Liver (tissue), 9 donors: ENCODE data around the gene DYSF. TPM values are rescaled to one million over a fixed set of nuclear protein-coding genes. Genes with fewer than 3 reads are reported as not detected.

Experiments
- DNase-seq: peaks from one replicate; pipeline ENCODE4 v3.0.0-alpha.2; 2017; ENCODE audit warnings: low spot score
- H3K27ac ChIP-seq, 2 donors: one replicate each; pipeline ENCODE4 v1.7.0; 2013; ENCODE audit warnings: inconsistent platforms in 2 of 2, low read length in 2 of 2, control low read depth in 1 of 2, low read depth in 1 of 2, mild to moderate bottlenecking in 1 of 2
- H3K27me3 ChIP-seq, 4 donors: one replicate each; pipeline versions ENCODE4 v1.6.1 to v1.7.0; 2013; ENCODE audit warnings: low read length in 3 of 4, inconsistent platforms in 1 of 4, mild to moderate bottlenecking in 1 of 4, moderate library complexity in 1 of 4; ENCODE audit not compliant: control insufficient read depth in 4 of 4, insufficient read depth in 4 of 4
- H3K36me3 ChIP-seq, 4 donors: one replicate each; pipeline versions ENCODE4 v1.6.1 to v1.7.0; 2013; ENCODE audit warnings: low read length in 3 of 4, mild to moderate bottlenecking in 3 of 4, low read depth in 1 of 4, moderate library complexity in 1 of 4; ENCODE audit not compliant: control insufficient read depth in 4 of 4, insufficient read depth in 3 of 4
- H3K4me1 ChIP-seq, 4 donors: one replicate each; pipeline versions ENCODE4 v1.6.1 to v1.7.0; 2013; ENCODE audit warnings: low read length in 3 of 4, mild to moderate bottlenecking in 3 of 4, moderate library complexity in 1 of 4; ENCODE audit not compliant: control insufficient read depth in 4 of 4, insufficient read depth in 4 of 4
- H3K4me3 ChIP-seq, 3 donors: one replicate each; pipeline versions ENCODE4 v1.6.1 to v1.7.0; 2013; ENCODE audit warnings: low read length in 3 of 3, control low read depth in 1 of 3, low read depth in 1 of 3, mild to moderate bottlenecking in 1 of 3
- H3K9ac ChIP-seq, 2 donors: one replicate each; pipeline ENCODE4 v1.7.0; 2013; ENCODE audit warnings: low read length in 2 of 2, mild to moderate bottlenecking in 2 of 2, moderate library complexity in 2 of 2, control low read depth in 1 of 2, low read depth in 1 of 2
- H3K9me3 ChIP-seq, 4 donors: one replicate each; pipeline versions ENCODE4 v1.6.1 to v1.7.0; 2013; ENCODE audit warnings: low read length in 3 of 4; ENCODE audit not compliant: control insufficient read depth in 4 of 4
- EGR1 ChIP-seq, 2 donors: IDR thresholded peaks; 2 replicates each; pipeline ENCODE4 v1.6.1; 2016 to 2018; ENCODE audit warnings: antibody characterized with exemption in 2 of 2, low read depth in 2 of 2
- FOXA1 ChIP-seq: IDR thresholded peaks from 2 replicates; pipeline ENCODE4 v1.6.1; 2016; ENCODE audit warnings: antibody characterized with exemption
- FOXA2 ChIP-seq: IDR thresholded peaks from 2 replicates; pipeline ENCODE4 v1.6.1; 2016; ENCODE audit warnings: antibody characterized with exemption
- GABPA ChIP-seq, 2 donors: IDR thresholded peaks in 1 of 2; conservative IDR thresholded peaks in 1 of 2; 2 replicates each; pipeline ENCODE4 v1.6.1; 2016; ENCODE audit warnings: antibody characterized with exemption in 2 of 2, mild to moderate bottlenecking in 1 of 2, moderate library complexity in 1 of 2
- HNF4A ChIP-seq, 2 donors: conservative IDR thresholded peaks; 2 replicates each; pipeline ENCODE4 v1.6.1; 2016; ENCODE audit warnings: antibody characterized with exemption in 2 of 2, mild to moderate bottlenecking in 2 of 2
- HNF4G ChIP-seq: IDR thresholded peaks from 2 replicates; pipeline ENCODE4 v1.6.1; 2016; ENCODE audit warnings: antibody characterized with exemption
- JUND ChIP-seq, 2 donors: IDR thresholded peaks; 2 replicates each; pipeline ENCODE4 v1.6.1; 2016; ENCODE audit warnings: antibody characterized with exemption in 2 of 2
- NR2F2 ChIP-seq: IDR thresholded peaks from 2 replicates; pipeline ENCODE4 v1.6.1; 2016; ENCODE audit warnings: antibody characterized with exemption
- RXRA ChIP-seq, 2 donors: IDR thresholded peaks; 2 replicates each; pipeline ENCODE4 v1.6.1; 2017 to 2018; ENCODE audit warnings: antibody characterized with exemption in 2 of 2, mild to moderate bottlenecking in 1 of 2
- SP1 ChIP-seq: IDR thresholded peaks from 2 replicates; pipeline ENCODE4 v1.6.1; 2018; ENCODE audit warnings: antibody characterized with exemption, mild to moderate bottlenecking
- TAF1 ChIP-seq: conservative IDR thresholded peaks from 2 replicates; pipeline ENCODE4 v1.6.1; 2016; ENCODE audit warnings: antibody characterized with exemption, mild to moderate bottlenecking
- YY1 ChIP-seq: IDR thresholded peaks from 2 replicates; pipeline ENCODE4 v1.6.1; 2016; ENCODE audit warnings: antibody characterized with exemption, mild to moderate bottlenecking
- WGBS: extraction: QIAGEN DNeasy Blood & Tissue Kit; methylation state at CpG from one replicate; pipeline ENCODE4 v1.1.7; 2013; 5-methylcytosine and 5-hydroxymethylcytosine counted together
- polyA plus RNA-seq, 2 donors: library from polyadenylated mRNA; stranded (reverse) in 1 of 2; unstranded in 1 of 2; fragments of 200-250 nt in 1 of 2; fragments of >200 nt in 1 of 2; fragmentation: Nextera tagmentation in 1 of 2; extraction: Ambion mirVana in 1 of 2; gene quantifications; one replicate each; pipeline versions ENCODE4 v1.2.1 to v1.2.3, GENCODE V29; 2013 to 2015
- total RNA-seq, 2 donors: library from RNA; depleted of rRNA; stranded (reverse); fragments of >200 nt; gene quantifications; one replicate each; pipeline ENCODE4 v1.2.3, GENCODE V29; 2014
- TF ChIP-seq, protein P1 (sequence below): IDR thresholded peaks from 2 replicates; pipeline ENCODE4 v1.6.1; 2016; ENCODE audit warnings: antibody characterized with exemption
- TF ChIP-seq, protein P2 (sequence below): IDR thresholded peaks from 2 replicates; pipeline ENCODE4 v1.6.1; 2016; ENCODE audit warnings: antibody characterized with exemption
- TF ChIP-seq, protein P3 (sequence below): fragments of 150-350 bp; IDR thresholded peaks from 2 replicates; pipeline ENCODE4 v1.5.1; 2017; ENCODE audit warnings: improper control_type of control experiment, low read depth, low read length; ENCODE audit not compliant: missing input control
- TF ChIP-seq, protein P4 (sequence below): IDR thresholded peaks from 2 replicates; pipeline ENCODE4 v1.6.1; 2016; ENCODE audit warnings: antibody characterized with exemption, mild to moderate bottlenecking
- donor health status: healthy.
- donor health status: healthy.
- donor health status: healthy.
- donor health status: healthy.
- donor health status: healthy.

Gene DYSF
- total and polyA plus RNA-seq, 4 donors, result 8.5 to 20.8 (median 13.6) TPM

DNA sequence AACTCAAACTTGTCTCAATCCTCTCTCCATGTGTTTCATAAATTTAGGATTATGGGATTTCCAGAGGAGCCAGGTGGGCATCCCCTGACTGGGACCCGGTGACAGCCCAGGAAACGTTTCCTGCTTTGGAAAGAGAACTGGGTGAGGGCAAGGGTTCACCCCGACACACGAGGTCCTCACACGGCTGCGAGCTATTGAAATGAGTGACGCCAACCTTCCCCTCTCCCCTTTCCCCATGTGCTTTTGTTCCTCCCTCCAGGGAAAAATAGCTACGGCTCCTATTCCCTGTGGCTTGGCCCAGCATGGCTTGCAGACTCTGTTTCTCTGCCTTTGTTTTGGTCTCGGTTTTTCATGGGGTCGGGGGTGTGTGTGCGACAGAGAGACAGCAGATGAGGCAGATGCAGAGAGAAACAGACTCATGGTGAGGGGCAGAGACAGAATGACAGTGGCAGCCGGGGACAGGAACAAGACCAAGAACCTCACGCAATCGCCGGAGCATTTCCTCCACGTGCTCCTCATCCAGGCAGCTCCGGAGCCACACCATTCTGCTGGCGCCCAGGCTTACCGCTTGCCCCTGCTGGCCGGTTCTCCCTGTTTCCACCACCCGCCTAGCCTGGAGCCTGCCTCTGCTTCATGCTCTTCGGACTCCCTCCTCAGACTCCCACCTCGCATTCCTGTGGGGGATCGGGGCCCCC is 238.5 kb downstream of the DYSF start:
- H3K36me3 ChIP-seq, result peaks cover 0 to 12% (median 9%) of the 10 kb centered on the region in 4 donors

DNA sequence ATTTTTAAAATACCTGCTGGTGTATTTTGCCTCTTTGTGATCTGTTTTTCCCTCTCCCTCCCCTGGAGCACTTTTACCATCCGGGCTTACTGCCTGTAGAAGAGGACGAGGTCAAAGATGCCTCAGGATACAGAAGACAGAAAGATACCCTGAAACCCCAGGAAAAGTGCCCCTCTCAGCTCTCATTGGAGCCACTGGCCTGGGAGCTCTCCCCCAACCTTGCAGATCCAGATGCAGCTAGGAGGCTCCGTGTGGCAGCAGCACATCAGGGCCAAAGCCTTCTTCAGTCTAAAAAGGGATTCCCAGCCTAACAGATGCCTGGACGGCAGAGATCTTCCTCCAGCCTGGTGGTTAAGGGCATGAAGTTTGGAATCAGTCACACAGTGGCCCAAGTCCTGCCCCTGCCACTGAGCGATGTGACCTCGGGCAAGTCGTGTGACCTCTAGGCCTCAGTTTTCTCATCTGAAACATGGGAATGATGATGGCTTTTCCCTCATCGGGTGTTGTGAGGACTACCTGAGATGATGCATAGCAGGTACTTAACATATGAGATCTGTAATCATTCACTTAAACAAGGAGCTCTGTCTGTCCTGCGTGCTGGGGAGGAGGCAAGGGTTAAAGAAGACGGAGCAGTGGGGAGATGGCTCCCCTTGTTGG is 239.4 kb downstream of the DYSF start:
- H3K4me3 ChIP-seq, result no peak overlapping the region
- H3K9ac ChIP-seq, result no peak overlapping the region
- no peak for TF ChIP-seq EGR1 (IDR thresholded peaks at IDR 0.05; ENCODE audit: low read depth in 2 of 2)
- TF ChIP-seq SP1, result no peak
- TF ChIP-seq FOXA1, result no peak
- no peak for TF ChIP-seq RXRA (IDR thresholded peaks at IDR 0.05)
- TF ChIP-seq, protein P1, sequence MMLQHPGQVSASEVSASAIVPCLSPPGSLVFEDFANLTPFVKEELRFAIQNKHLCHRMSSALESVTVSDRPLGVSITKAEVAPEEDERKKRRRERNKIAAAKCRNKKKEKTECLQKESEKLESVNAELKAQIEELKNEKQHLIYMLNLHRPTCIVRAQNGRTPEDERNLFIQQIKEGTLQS, result no peak
- no peak for TF ChIP-seq GABPA (IDR thresholded peaks at IDR 0.05 in 1 of 2, conservative IDR thresholded peaks at IDR 0.05 in 1 of 2)
- no peak for TF ChIP-seq YY1
- no peak for TF ChIP-seq TAF1
- no peak for TF ChIP-seq JUND (IDR thresholded peaks at IDR 0.05)
- H3K36me3 ChIP-seq, result peaks cover 0 to 8% (median 6%) of the 10 kb centered on the region in 4 donors
- no peak for DNase-seq
- no peaks in the 10 kb centered on the region for H3K9me3 ChIP-seq
- no peaks in the 10 kb centered on the region for H3K4me1 ChIP-seq
- H3K27ac ChIP-seq, result no peak overlapping the region
- 83% methylated on average over 10 of the region's 10 CpGs for WGBS
- H3K27me3 ChIP-seq, result no peaks in the 10 kb centered on the region

More for the DNA sequence above, 238.5 kb downstream of the DYSF start:
- Histone ChIP-seq H3K9ac (no peak overlapping the region), H3K4me3 (no peak overlapping the region), H3K9me3 (no peaks in the 10 kb centered on the region), H3K4me1 (no peaks in the 10 kb centered on the region), H3K27me3 (no peaks in the 10 kb centered on the region), H3K27ac (no peak overlapping the region)
- WGBS, result 57% methylated on average over 24 of the region's 24 CpGs
- no peak for DNase-seq
- no peak for TF ChIP-seq NR2F2
- TF ChIP-seq, protein P2, sequence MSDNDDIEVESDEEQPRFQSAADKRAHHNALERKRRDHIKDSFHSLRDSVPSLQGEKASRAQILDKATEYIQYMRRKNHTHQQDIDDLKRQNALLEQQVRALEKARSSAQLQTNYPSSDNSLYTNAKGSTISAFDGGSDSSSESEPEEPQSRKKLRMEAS, result no peak
- no peak for TF ChIP-seq JUND (IDR thresholded peaks at IDR 0.05)
- TF ChIP-seq SP1, result no peak
- no peak for TF ChIP-seq EGR1 (IDR thresholded peaks at IDR 0.05; ENCODE audit: low read depth in 2 of 2)
- TF ChIP-seq, protein P1, result no peak
- TF ChIP-seq FOXA2, result no peak
- no peak for TF ChIP-seq RXRA (IDR thresholded peaks at IDR 0.05)
- TF ChIP-seq HNF4G, result no peak
- TF ChIP-seq, protein P3, sequence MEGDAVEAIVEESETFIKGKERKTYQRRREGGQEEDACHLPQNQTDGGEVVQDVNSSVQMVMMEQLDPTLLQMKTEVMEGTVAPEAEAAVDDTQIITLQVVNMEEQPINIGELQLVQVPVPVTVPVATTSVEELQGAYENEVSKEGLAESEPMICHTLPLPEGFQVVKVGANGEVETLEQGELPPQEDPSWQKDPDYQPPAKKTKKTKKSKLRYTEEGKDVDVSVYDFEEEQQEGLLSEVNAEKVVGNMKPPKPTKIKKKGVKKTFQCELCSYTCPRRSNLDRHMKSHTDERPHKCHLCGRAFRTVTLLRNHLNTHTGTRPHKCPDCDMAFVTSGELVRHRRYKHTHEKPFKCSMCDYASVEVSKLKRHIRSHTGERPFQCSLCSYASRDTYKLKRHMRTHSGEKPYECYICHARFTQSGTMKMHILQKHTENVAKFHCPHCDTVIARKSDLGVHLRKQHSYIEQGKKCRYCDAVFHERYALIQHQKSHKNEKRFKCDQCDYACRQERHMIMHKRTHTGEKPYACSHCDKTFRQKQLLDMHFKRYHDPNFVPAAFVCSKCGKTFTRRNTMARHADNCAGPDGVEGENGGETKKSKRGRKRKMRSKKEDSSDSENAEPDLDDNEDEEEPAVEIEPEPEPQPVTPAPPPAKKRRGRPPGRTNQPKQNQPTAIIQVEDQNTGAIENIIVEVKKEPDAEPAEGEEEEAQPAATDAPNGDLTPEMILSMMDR, result no peak
- TF ChIP-seq GABPA (IDR thresholded peaks at IDR 0.05 in 1 of 2, conservative IDR thresholded peaks at IDR 0.05 in 1 of 2), result no peak
- TF ChIP-seq YY1, result no peak
- no peak for TF ChIP-seq HNF4A (conservative IDR thresholded peaks at IDR 0.05)
- TF ChIP-seq, protein P4, sequence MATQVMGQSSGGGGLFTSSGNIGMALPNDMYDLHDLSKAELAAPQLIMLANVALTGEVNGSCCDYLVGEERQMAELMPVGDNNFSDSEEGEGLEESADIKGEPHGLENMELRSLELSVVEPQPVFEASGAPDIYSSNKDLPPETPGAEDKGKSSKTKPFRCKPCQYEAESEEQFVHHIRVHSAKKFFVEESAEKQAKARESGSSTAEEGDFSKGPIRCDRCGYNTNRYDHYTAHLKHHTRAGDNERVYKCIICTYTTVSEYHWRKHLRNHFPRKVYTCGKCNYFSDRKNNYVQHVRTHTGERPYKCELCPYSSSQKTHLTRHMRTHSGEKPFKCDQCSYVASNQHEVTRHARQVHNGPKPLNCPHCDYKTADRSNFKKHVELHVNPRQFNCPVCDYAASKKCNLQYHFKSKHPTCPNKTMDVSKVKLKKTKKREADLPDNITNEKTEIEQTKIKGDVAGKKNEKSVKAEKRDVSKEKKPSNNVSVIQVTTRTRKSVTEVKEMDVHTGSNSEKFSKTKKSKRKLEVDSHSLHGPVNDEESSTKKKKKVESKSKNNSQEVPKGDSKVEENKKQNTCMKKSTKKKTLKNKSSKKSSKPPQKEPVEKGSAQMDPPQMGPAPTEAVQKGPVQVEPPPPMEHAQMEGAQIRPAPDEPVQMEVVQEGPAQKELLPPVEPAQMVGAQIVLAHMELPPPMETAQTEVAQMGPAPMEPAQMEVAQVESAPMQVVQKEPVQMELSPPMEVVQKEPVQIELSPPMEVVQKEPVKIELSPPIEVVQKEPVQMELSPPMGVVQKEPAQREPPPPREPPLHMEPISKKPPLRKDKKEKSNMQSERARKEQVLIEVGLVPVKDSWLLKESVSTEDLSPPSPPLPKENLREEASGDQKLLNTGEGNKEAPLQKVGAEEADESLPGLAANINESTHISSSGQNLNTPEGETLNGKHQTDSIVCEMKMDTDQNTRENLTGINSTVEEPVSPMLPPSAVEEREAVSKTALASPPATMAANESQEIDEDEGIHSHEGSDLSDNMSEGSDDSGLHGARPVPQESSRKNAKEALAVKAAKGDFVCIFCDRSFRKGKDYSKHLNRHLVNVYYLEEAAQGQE, result no peak
